Neutrophil (primary cell): ENCODE data around the gene CFAP157.

Experiments
- H3K27ac ChIP-seq: fragments of 200-600 bp; sonication (generic); 2 replicates; pipeline ENCODE4 v1.5.1; 2016; ENCODE audit warnings: mild to moderate bottlenecking, moderate library complexity
- H3K27me3 ChIP-seq: fragments of 200-600 bp; sonication (generic); 2 replicates; pipeline ENCODE4 v1.6.0; 2016; ENCODE audit warnings: mild to moderate bottlenecking
- H3K36me3 ChIP-seq: fragments of 200-600 bp; sonication (generic); 2 replicates; pipeline ENCODE4 v1.5.1; 2017
- H3K4me1 ChIP-seq, 2 experiments: fragments of 200-600 bp in 1 of 2; sonication (generic) in 1 of 2; 1 replicate in 1 of 2; 2 replicates in 1 of 2; pipeline versions ENCODE4 v1.5.1 to v1.6.1; 2013 to 2016; ENCODE audit warnings: low read depth in 1 of 2, low read length in 1 of 2, mild to moderate bottlenecking in 1 of 2, moderate library complexity in 1 of 2; ENCODE audit not compliant: control insufficient read depth in 1 of 2, insufficient read depth in 1 of 2
- H3K4me3 ChIP-seq, 2 experiments: fragments of 200-600 bp in 1 of 2; sonication (generic) in 1 of 2; 1 replicate in 1 of 2; 2 replicates in 1 of 2; pipeline ENCODE4 v1.5.1; 2013 to 2016; ENCODE audit warnings: low read depth in 1 of 2, low read length in 1 of 2, mild to moderate bottlenecking in 1 of 2, moderate library complexity in 1 of 2
- H3K9me3 ChIP-seq: fragments of 200-600 bp; sonication (generic); 2 replicates; pipeline ENCODE4 v1.5.1; 2016
- TF ChIP-seq, protein P1 (sequence below): fragments of 200-600 bp; sonication (generic); IDR thresholded peaks from 2 replicates; pipeline ENCODE4 v1.5.1; 2016; ENCODE audit warnings: antibody characterized with exemption

The CFAP157 gene

DNA sequence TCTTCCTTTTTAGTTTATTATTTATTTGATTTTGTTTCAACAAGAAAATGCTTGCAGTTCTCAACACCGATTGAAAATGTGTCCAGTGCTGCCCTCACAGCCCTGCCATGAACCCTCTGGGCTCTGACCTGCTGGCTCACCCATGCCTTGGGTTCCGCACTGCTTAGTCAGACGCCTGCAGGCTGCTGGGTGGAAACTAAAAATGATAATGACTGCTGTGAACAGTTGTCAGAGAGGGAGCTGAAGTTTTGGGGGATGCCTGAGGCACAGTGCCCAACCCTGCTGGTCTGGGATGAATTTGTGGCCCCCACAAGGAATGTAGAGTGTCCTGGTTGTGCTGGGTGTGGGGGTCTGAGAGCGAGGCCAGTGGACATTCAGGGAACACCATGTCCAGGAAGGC is 22.2 kb upstream of the CFAP157 start:
- H3K4me3 ChIP-seq: no peak overlapping the region
- no peaks in the 10 kb centered on the region for H3K27me3 ChIP-seq
- TF ChIP-seq, protein P1, sequence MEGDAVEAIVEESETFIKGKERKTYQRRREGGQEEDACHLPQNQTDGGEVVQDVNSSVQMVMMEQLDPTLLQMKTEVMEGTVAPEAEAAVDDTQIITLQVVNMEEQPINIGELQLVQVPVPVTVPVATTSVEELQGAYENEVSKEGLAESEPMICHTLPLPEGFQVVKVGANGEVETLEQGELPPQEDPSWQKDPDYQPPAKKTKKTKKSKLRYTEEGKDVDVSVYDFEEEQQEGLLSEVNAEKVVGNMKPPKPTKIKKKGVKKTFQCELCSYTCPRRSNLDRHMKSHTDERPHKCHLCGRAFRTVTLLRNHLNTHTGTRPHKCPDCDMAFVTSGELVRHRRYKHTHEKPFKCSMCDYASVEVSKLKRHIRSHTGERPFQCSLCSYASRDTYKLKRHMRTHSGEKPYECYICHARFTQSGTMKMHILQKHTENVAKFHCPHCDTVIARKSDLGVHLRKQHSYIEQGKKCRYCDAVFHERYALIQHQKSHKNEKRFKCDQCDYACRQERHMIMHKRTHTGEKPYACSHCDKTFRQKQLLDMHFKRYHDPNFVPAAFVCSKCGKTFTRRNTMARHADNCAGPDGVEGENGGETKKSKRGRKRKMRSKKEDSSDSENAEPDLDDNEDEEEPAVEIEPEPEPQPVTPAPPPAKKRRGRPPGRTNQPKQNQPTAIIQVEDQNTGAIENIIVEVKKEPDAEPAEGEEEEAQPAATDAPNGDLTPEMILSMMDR: no peak
- H3K4me1 ChIP-seq: no peaks in the 10 kb centered on the region
- no peak overlapping the region for H3K27ac ChIP-seq
- H3K9me3 ChIP-seq: no peaks in the 10 kb centered on the region
- no peaks in the 10 kb centered on the region for H3K36me3 ChIP-seq

DNA sequence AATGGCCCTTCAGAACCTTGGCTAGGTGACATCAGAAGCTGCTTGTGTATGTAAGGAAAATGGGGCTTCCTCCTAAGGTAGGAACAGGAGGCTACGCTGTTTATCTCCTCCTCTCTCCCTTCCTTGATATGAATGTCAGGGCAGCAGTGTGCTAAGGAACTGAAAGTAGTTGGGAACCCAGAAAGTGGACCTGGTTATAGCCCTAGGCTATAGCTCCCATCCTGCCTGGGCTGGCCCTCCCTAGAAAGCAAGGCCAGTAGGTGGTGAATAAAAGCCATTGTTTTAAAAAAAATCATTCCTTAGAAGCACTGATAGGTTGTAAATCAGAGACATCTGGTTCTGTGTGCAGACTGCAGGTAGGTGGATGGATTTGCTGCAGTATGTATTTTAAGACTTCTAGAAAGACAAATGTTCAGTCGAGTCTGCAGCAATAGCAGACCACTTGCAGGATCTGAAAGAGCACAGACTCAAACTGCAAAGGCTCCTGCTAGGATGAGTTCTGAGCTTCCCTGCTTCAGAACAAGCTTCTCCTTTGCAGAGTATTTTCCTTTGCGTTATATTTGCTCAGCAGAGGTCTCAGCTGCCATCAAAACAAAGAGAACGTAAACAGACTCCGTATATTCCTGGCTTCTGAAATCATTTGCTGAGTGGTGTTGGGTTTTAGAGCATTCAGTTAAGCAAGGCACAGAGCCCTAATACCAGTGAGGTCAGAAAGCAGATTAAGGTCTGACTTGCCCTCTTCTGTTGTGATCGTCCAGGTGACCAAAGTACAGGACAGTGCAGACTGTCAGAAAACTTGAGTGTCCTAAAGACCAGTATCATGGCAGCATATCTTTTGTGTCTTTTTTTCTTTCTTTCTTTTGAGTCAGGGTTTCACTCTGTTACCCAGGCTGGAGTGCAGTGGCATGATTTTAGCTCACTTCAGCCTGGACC is 20.1 kb upstream of the CFAP157 start:
- no peak overlapping the region for H3K4me3 ChIP-seq
- H3K36me3 ChIP-seq: no peaks in the 10 kb centered on the region
- H3K27ac ChIP-seq: no peak overlapping the region
- no peaks in the 10 kb centered on the region for H3K4me1 ChIP-seq
- no peaks in the 10 kb centered on the region for H3K27me3 ChIP-seq
- TF ChIP-seq, protein P1: no peak
- H3K9me3 ChIP-seq: no peaks in the 10 kb centered on the region

GRCh38 chr9:127689329-127690000 is 17.3 kb upstream of the CFAP157 start:
- Histone ChIP-seq H3K9me3 (no peaks in the 10 kb centered on the region), H3K36me3 (no peaks in the 10 kb centered on the region), H3K27ac (no peak overlapping the region), H3K4me1 (no peaks in the 10 kb centered on the region), H3K27me3 (no peaks in the 10 kb centered on the region), H3K4me3 (no peak overlapping the region)
- TF ChIP-seq, protein P1: no peak

DNA sequence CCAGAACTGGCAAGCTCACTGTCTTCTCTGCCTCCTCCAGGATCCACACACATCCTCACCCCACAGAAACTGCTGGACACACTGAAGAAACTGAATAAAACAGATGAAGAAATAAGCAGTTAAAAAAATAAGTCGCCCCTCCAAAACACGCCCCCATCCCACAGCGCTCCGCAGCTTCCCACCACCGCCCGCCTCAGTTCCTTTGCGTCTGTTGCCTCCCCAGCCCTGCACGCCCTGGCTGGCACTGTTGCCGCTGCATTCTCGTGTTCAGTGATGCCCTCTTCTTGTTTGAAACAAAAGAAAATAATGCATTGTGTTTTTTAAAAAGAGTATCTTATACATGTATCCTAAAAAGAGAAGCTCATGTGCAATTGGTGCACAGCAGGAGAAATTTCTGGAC is 16.1 kb upstream of the CFAP157 start:
- Histone ChIP-seq H3K36me3 (no peaks in the 10 kb centered on the region), H3K9me3 (no peaks in the 10 kb centered on the region), H3K27ac (no peak overlapping the region), H3K4me1 (no peaks in the 10 kb centered on the region), H3K27me3 (no peaks in the 10 kb centered on the region), H3K4me3 (no peak overlapping the region)
- TF ChIP-seq, protein P1: no peak

DNA sequence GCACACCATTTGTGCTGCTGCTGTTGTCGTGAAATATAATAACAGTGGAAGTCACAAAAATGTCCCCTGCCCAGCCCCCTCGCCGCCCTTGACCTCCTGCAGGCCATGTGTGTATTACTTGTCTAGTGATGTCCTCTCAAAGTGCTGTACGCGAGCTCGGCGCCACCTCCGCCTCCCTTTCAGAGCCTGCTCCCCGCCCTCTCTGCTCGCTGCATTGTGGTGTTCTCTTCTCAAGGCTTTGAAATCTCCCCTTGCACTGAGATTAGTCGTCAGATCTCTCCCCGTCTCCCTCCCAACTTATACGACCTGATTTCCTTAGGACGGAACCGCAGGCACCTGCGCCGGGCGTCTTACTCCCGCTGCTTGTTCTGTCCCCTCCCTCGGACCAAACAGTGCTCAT is 14.7 kb upstream of the CFAP157 start:
- TF ChIP-seq, protein P1: no peak
- H3K4me1 ChIP-seq: no peaks in the 10 kb centered on the region
- no peaks in the 10 kb centered on the region for H3K27me3 ChIP-seq
- H3K27ac ChIP-seq: no peak overlapping the region
- no peak overlapping the region for H3K4me3 ChIP-seq
- no peaks in the 10 kb centered on the region for H3K9me3 ChIP-seq
- no peaks in the 10 kb centered on the region for H3K36me3 ChIP-seq
